ENCODE results near the gene CEP128.

Gene CEP128

GRCh38 chr14:80770114-80770908 is 171.2 kb downstream of the CEP128 start:
- no peak for DNase-seq

GRCh38 chr14:80768646-80769045 is 172.9 kb downstream of the CEP128 start:
- DNase-seq: no peak

- no peak for DNase-seq
Measured at GRCh38 chr14:80764921-80765507, 176.5 kb downstream of the CEP128 start.

- no peak for DNase-seq
Measured at GRCh38 chr14:80764496-80764895, 177.0 kb downstream of the CEP128 start.

DNA sequence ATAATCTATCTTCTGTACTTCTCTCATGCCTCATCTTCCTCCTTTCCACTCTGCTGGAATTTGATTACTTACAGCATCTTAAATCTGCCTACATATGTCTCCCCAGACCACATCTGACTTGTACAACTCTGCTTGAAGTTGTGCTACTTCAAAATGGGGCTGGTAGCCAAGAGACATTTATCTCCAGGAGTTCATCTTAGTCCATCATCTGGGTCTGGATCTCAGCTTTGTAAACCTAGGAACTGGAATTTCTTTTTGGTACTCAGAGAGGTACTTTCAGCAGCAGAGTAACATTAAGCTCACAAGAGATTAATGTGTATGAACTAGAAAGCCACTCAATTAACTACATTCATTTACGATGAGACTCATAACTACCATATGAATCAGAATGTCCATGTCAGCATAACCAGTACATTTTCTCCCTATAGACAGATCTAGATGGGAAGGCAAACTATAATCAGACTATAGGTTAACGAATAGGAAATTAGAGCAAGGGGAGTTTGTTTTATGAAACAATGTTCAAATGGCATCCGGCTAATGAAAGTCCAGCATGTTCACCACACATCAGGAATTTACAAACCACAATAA is 178.8 kb downstream of the CEP128 start:
- no peak for DNase-seq

- DNase-seq: no peak
Measured at GRCh38 chr14:80754696-80755095, 186.8 kb downstream of the CEP128 start.

- DNase-seq: no peak
Measured at GRCh38 chr14:80751285-80751684, 190.3 kb downstream of the CEP128 start.

GRCh38 chr14:80726211-80726610 is 215.3 kb downstream of the CEP128 start:
- no peak for DNase-seq

DNA sequence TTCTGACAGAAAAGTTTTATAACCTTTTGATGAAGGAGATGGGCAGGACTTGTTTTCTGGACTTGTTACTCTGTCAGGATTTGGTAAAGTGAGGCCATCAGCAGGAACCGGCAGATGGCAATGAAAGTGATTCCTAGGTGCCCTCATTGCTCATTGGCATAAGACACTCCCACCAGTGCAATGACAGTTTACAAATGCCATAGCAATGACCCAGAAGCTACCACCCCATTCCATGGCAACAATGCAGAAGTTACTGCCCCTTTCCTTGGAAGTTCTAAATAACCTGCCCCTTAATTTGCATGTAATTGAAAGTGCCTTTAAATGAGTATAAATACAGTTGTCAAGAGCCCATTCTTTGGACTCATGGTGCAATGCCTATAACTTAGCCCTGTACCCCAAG is 222.6 kb downstream of the CEP128 start:
- no peak for DNase-seq

- DNase-seq: no peak
Measured at GRCh38 chr14:80714474-80714873, 227.1 kb downstream of the CEP128 start.

GRCh38 chr14:80713076-80713850 is 228.3 kb downstream of the CEP128 start:
- DNase-seq: no peak

GRCh38 chr14:80705241-80705980 is 236.1 kb downstream of the CEP128 start:
- no peak for DNase-seq

- no peak for DNase-seq
Measured at GRCh38 chr14:80700601-80701000, 240.9 kb downstream of the CEP128 start.

- DNase-seq: no peak
Measured at GRCh38 chr14:80699861-80700260, 241.7 kb downstream of the CEP128 start.

DNA sequence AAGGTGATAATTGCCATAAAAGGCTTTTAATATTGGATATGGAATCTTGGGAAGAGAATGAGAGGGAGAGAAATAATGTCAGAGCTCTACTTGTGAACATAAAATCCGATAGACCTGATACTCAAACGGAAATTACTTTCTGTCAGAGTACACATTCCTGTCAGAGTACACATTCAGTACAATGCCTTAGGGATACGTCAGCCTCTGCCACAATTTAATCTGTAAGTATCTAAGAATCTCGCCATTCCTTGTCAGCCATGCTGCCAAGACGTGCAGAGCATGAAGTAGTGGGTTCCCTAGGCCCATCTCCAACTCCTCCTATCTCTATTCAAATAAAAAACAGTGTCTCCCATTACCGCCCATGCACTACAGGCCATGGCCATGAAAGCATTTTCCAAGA is 242.6 kb downstream of the CEP128 start:
- no peak for DNase-seq

GRCh38 chr14:80695869-80696268 is 245.7 kb downstream of the CEP128 start:
- no peak for DNase-seq

GRCh38 chr14:80692903-80693302 is 248.6 kb downstream of the CEP128 start:
- no peak for DNase-seq

- DNase-seq: no peak
Measured at GRCh38 chr14:80681651-80682050, 259.9 kb downstream of the CEP128 start.

GRCh38 chr14:80679273-80679672 is 262.3 kb downstream of the CEP128 start:
- DNase-seq: no peak

GRCh38 chr14:80678436-80678835 is 263.1 kb downstream of the CEP128 start:
- no peak for DNase-seq

GRCh38 chr14:80669426-80669825 is 272.1 kb downstream of the CEP128 start:
- DNase-seq: no peak

DNA sequence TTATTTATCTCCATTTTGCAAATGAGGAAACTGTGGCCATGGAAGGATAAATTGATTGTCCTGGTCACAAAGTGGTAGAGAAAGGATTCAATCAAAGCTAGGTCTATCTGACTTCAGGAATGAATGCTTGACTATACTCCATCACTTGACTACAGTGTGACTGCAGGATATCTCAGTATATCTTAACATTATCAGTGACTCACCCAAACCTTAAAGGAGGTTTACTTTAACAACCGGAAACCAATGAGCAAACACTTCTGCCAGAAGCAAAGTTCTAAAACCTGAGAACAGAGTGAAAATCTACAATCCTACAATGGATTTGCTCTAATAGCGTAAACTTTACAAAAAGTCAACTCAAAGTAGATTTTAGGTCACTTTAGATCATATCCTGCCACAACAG is 277.0 kb downstream of the CEP128 start:
- no peak for DNase-seq

GRCh38 chr14:80663541-80663940 is 278.0 kb downstream of the CEP128 start:
- no peak for DNase-seq

Data from CD4-positive, alpha-beta T cell treated with Interferon alpha-2 for 1 hour (primary cell).